H9 (cell line): ENCODE measurements around the gene GPR180. TPM values are rescaled to one million over a fixed set of nuclear protein-coding genes. Genes with fewer than 3 reads are reported as not detected.

Experiments
- DNase-seq: peaks from one replicate; pipeline ENCODE4 v3.0.0-alpha.2; 2017
- H2AFZ ChIP-seq: one replicate; pipeline ENCODE4 v1.6.1; 2013; ENCODE audit warnings: mild to moderate bottlenecking, low read length, control low read depth, moderate library complexity
- H2AK5ac ChIP-seq: 2 replicates; pipeline ENCODE4 v1.6.1; 2013; ENCODE audit warnings: low read length, control low read depth, mixed read lengths; ENCODE audit not compliant: insufficient read length
- H2BK120ac ChIP-seq: one replicate; pipeline ENCODE4 v1.6.1; 2013; ENCODE audit warnings: low read depth, mild to moderate bottlenecking, low read length, control low read depth, inconsistent platforms; ENCODE audit not compliant: poor library complexity, severe bottlenecking
- H2BK12ac ChIP-seq: 2 replicates; pipeline ENCODE4 v1.6.1; 2013; ENCODE audit warnings: low read length, control low read depth, mixed read lengths, low read depth; ENCODE audit not compliant: insufficient read length
- H2BK15ac ChIP-seq: 2 replicates; pipeline ENCODE4 v1.6.1; 2013; ENCODE audit warnings: low read depth, low read length, control low read depth
- H2BK20ac ChIP-seq: one replicate; pipeline ENCODE4 v1.6.1; 2013; ENCODE audit warnings: low read depth, mild to moderate bottlenecking, low read length, control low read depth, inconsistent platforms; ENCODE audit not compliant: poor library complexity, severe bottlenecking
- H2BK5ac ChIP-seq: 2 replicates; pipeline ENCODE4 v1.6.1; 2013; ENCODE audit warnings: low read length, control low read depth, mixed read lengths; ENCODE audit not compliant: insufficient read length
- H3K14ac ChIP-seq: 2 replicates; pipeline ENCODE4 v1.6.1; 2013; ENCODE audit warnings: low read length, control low read depth; ENCODE audit not compliant: insufficient read depth
- H3K18ac ChIP-seq: 2 replicates; pipeline ENCODE4 v1.6.1; 2013; ENCODE audit warnings: low read depth, mild to moderate bottlenecking, mixed read lengths, low read length, control low read depth; ENCODE audit not compliant: insufficient read length
- H3K23ac ChIP-seq: 2 replicates; pipeline ENCODE4 v1.6.1; 2013; ENCODE audit warnings: low read length, control low read depth, mixed read lengths, low read depth; ENCODE audit not compliant: insufficient read length
- H3K23me2 ChIP-seq: 2 replicates; pipeline ENCODE4 v1.6.1; 2013; ENCODE audit warnings: low read depth, mild to moderate bottlenecking, mixed read lengths, low read length, control low read depth; ENCODE audit not compliant: insufficient read length, poor library complexity, severe bottlenecking
- H3K27ac ChIP-seq: 2 replicates; pipeline ENCODE4 v1.5.1; 2013; ENCODE audit warnings: low read length, control low read depth, mixed read lengths, low read depth; ENCODE audit not compliant: insufficient read length
- H3K27me3 ChIP-seq: 2 replicates; pipeline ENCODE4 v1.6.1; 2013; ENCODE audit warnings: low read length, control low read depth, inconsistent platforms; ENCODE audit not compliant: insufficient read depth
- H3K4ac ChIP-seq: 2 replicates; pipeline ENCODE4 v1.6.1; 2013; ENCODE audit warnings: low read depth, mild to moderate bottlenecking, control low read depth, inconsistent platforms, low read length, moderate library complexity
- H3K4me1 ChIP-seq: 2 replicates; pipeline ENCODE4 v1.6.1; 2013; ENCODE audit warnings: low read length, control low read depth, inconsistent platforms; ENCODE audit not compliant: insufficient read depth
- H3K4me2 ChIP-seq: 2 replicates; pipeline ENCODE4 v1.6.1; 2013; ENCODE audit warnings: low read length, control low read depth, mixed read lengths; ENCODE audit not compliant: insufficient read length, insufficient read depth
- H3K56ac ChIP-seq: 2 replicates; pipeline ENCODE4 v1.6.1; 2013; ENCODE audit warnings: low read depth, mild to moderate bottlenecking, mixed read lengths, low read length, control low read depth; ENCODE audit not compliant: insufficient read length
- H3K79me1 ChIP-seq: 2 replicates; pipeline ENCODE4 v1.6.1; 2013; ENCODE audit warnings: low read depth, mild to moderate bottlenecking, moderate library complexity, low read length, control low read depth, inconsistent platforms; ENCODE audit not compliant: insufficient read depth, poor library complexity, severe bottlenecking
- H3K79me2 ChIP-seq: 2 replicates; pipeline ENCODE4 v1.6.1; 2013; ENCODE audit warnings: low read length, control low read depth, inconsistent platforms; ENCODE audit not compliant: insufficient read depth
- H3K9ac ChIP-seq: 2 replicates; pipeline ENCODE4 v1.6.1; 2013; ENCODE audit warnings: low read length, control low read depth, mixed read lengths; ENCODE audit not compliant: insufficient read length; ENCODE audit errors: extremely low read depth
- H3K9me3 ChIP-seq: one replicate; pipeline ENCODE4 v1.6.1; 2013; ENCODE audit warnings: low read depth, low read length, inconsistent platforms; ENCODE audit not compliant: control insufficient read depth
- H3T11ph ChIP-seq: one replicate; pipeline ENCODE4 v1.6.1; 2013; ENCODE audit warnings: mild to moderate bottlenecking, low read length, control low read depth, inconsistent platforms
- H4K20me1 ChIP-seq: one replicate; pipeline ENCODE4 v1.6.1; 2013; ENCODE audit not compliant: control insufficient read depth, insufficient read length, insufficient read depth
- H4K5ac ChIP-seq: 2 replicates; pipeline ENCODE4 v1.6.1; 2013; ENCODE audit warnings: low read depth, mild to moderate bottlenecking, mixed read lengths, low read length, control low read depth; ENCODE audit not compliant: insufficient read length
- H4K8ac ChIP-seq: replicated peaks from 2 replicates; pipeline ENCODE4 v1.6.1; 2013; ENCODE audit warnings: low read length, control low read depth, mixed read lengths, low read depth; ENCODE audit not compliant: insufficient read length
- H4K91ac ChIP-seq: 2 replicates; pipeline ENCODE4 v1.6.1; 2013; ENCODE audit warnings: low read depth, mild to moderate bottlenecking, moderate library complexity, mixed read lengths, low read length, control low read depth; ENCODE audit not compliant: insufficient read length
- H3K27ac Mint-ChIP-seq, 3 experiments: 2 replicates in 2 of 3; 3 replicates in 1 of 3; pipeline ENCODE4 v1.8.0; 2020 to 2021; ENCODE audit warnings: mixed read lengths in 3 of 3, mild to moderate bottlenecking in 1 of 3, moderate library complexity in 1 of 3
- H3K27me3 Mint-ChIP-seq: 2 replicates; pipeline ENCODE4 v1.8.0; 2021; ENCODE audit warnings: low read depth, mild to moderate bottlenecking, moderate library complexity, mixed read lengths
- H3K36me3 Mint-ChIP-seq, 3 experiments: 2 replicates in 2 of 3; 3 replicates in 1 of 3; pipeline ENCODE4 v1.8.0; 2020 to 2021; ENCODE audit warnings: low read depth in 3 of 3, mixed read lengths in 3 of 3; ENCODE audit not compliant: insufficient read depth in 1 of 3
- H3K4me1 Mint-ChIP-seq, 2 experiments: 2 replicates each; pipeline ENCODE4 v1.8.0; 2020; ENCODE audit warnings: mixed read lengths in 2 of 2
- H3K4me3 Mint-ChIP-seq, 2 experiments: 2 replicates in 1 of 2; 3 replicates in 1 of 2; pipeline ENCODE4 v1.8.0; 2020 to 2021; ENCODE audit warnings: mild to moderate bottlenecking in 2 of 2, mixed read lengths in 2 of 2, moderate library complexity in 1 of 2
- H3K9me3 Mint-ChIP-seq, 2 experiments: 2 replicates in 1 of 2; 3 replicates in 1 of 2; pipeline ENCODE4 v1.8.0; 2020; ENCODE audit warnings: mild to moderate bottlenecking in 2 of 2, mixed read lengths in 2 of 2, moderate library complexity in 1 of 2
- CTCF ChIP-seq: fragments of 200-600 bp; sonication (generic); conservative IDR thresholded peaks from 3 replicates; pipeline ENCODE4 v1.8.0; 2021; ENCODE audit warnings: antibody characterized with exemption, mild to moderate bottlenecking
- WGBS: extraction: QIAGEN DNeasy Blood & Tissue Kit; methylation state at CpG from one replicate; pipeline ENCODE4 v1.1.7; 2013; ENCODE audit warnings: missing lambda C conversion rate, low lambda C conversion rate, mixed read lengths; ENCODE audit not compliant: insufficient read length; ENCODE audit errors: extremely low coverage; 5-methylcytosine and 5-hydroxymethylcytosine counted together
- total RNA-seq: library from RNA; stranded (reverse); gene quantifications from 2 replicates; pipeline ENCODE4 v1.2.1, GENCODE V29; 2021

The GPR180 gene
- total RNA-seq, 1 experiment from 2014 or later, result 5.1 TPM

- Histone ChIP-seq H4K8ac (no peak overlapping the region), H4K5ac (no peak overlapping the region), H3K23ac (no peak overlapping the region), H2BK12ac (no peak overlapping the region), H2BK20ac (no peak overlapping the region), H3K27ac (no peak overlapping the region), H3K23me2 (no peaks in the 10 kb centered on the region), H3K27me3 (no peaks in the 10 kb centered on the region), H2BK15ac (no peak overlapping the region), H2BK120ac (no peak overlapping the region), H3K18ac (no peak overlapping the region), H2AFZ (no peak overlapping the region), H3K79me2 (no peaks in the 10 kb centered on the region), H3K4me1 (no peaks in the 10 kb centered on the region), H4K20me1 (no peaks in the 10 kb centered on the region), H3K4ac (no peak overlapping the region), H3T11ph (no peak overlapping the region), H3K4me2 (no peak overlapping the region), H2BK5ac (no peak overlapping the region), H3K79me1 (no peaks in the 10 kb centered on the region), H2AK5ac (no peak overlapping the region), H3K9me3 (no peaks in the 10 kb centered on the region), H3K56ac (no peak overlapping the region), H3K14ac (no peak overlapping the region), H3K9ac (no peak overlapping the region), H4K91ac (no peak overlapping the region)
- H3K4me3 Mint-ChIP-seq, result no peak overlapping the region
- H3K27ac Mint-ChIP-seq, result no peak overlapping the region
- peaks cover 32 to 61% (median 55%) of the 10 kb centered on the region in 3 experiments for H3K36me3 Mint-ChIP-seq
- DNase-seq, result no peak
- no peaks in the 10 kb centered on the region for H3K27me3 Mint-ChIP-seq
- WGBS, result no CpG with 5 or more reads among the region's 4 CpGs
- no peaks in the 10 kb centered on the region for H3K4me1 Mint-ChIP-seq
- no peak for TF ChIP-seq CTCF
- peaks cover 0 to 2% of the 10 kb centered on the region in 2 experiments; a peak in 1 of 5 replicates for H3K9me3 Mint-ChIP-seq
Observed at GRCh38 chr13:94588541-94588940, 13.1 kb upstream of the GPR180 start.
